NCI-H524 treated with DMSO at 0.1 percent for 48 hours (cell line): ENCODE data around the gene MSANTD2.

Experiments used
- DNase-seq: peaks from one replicate; lab custom pipeline; 2025; lab: John Stamatoyannopoulos, UW

MSANTD2 gene

GRCh38 chr11:124800226-124800929 lies at the start of gene MSANTD2:
Gene MSANTD2 (minus strand): TSS chr11:124800406. CDS start chr11:124800380, 26 bp downstream.
- peak; percentile 70 for DNase-seq

DNA sequence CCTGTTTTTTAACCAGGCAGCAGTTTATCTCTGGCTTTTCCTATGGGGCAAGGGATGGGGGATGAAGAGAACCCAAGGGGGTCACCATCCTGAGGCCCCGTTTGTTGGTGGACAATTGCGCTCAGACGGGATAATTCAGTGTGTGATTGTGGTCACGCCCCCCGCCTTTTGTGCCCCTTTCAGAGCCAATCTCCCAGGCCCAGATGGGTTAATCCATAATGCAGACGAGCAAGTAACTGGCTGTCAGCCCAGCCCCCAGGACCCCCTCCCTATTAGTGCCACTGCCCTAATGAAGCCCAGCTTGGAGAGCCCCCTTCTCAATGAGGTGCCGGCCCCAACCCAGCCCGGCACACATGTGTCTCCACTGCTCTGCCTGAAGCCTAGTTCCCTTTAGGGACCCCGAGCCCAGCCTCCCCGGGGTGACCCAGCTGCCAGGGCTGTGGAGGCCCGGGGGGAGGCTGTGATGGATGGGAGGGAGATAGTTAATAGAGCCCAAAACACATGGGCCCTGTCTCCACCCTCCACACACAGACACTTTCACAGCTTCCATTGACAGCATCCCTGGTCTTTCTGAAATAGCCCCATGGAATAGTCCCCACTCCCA lies 46.0 kb upstream of the MSANTD2 start:
- DNase-seq = no peak

DNA sequence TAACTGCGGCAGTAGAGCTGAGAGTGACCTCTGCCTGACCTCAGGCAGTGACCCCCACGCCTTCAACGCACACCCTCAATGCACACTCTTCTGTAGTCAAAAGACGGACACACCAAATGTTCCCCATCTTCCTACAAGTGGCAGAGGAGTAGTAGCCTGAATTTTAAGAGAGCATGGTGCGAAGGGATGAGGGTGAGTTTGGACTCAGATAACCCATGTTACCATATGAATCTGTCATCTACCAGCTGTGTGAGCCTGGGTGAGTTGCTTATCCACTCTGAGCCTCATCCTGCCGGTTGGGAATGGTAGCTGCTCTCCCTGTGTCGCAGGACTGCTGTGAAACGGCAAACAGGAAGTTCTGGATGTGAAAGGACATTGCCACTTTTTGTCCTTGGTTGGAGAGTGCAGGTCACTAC lies 44.5 kb upstream of the MSANTD2 start:
- no peak for DNase-seq

- no peak for DNase-seq
Observed at GRCh38 chr11:124843616-124843910, 43.4 kb upstream of the MSANTD2 start.

- DNase-seq = no peak
Observed at GRCh38 chr11:124842305-124842704, 42.1 kb upstream of the MSANTD2 start.

DNA sequence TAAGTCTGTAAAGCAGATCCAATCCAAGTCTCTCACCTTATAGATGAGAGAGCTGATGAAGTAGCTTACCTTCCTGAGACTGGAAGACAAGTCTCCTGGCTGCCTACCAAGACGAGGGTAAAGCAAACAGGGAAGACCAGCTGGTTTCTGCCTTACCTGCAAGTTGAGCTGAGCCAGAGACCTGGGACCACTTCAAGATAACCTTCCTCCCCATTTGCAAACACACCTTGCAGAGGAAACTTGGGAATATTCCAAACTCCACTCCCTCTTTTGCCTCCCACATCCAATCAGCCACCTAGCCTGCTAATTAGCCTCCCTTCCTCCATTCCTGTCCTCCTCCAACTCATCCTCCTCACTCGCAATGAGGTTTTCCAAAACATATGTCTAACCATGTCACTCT lies 41.6 kb upstream of the MSANTD2 start:
- no peak for DNase-seq

GRCh38 chr11:124841201-124841600 lies 41.0 kb upstream of the MSANTD2 start:
- no peak for DNase-seq

DNA sequence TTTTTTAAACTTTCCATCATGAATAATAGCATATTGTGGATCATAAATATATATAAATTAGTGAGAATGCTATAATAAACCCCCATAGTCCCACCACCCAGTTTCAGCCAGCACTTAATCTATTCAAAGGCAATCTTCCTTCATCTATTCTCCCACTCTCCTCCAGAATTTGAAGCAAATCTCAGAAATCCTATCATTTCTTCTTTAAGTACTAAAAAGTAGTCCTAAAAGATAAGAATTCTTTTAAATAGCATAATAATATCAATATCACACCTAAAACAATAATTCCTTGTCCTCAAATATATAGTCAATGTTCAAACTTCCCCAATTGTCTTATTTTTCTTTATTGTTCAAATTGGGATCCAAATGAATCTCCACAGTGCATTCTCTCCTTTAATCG lies 40.5 kb upstream of the MSANTD2 start:
- no peak for DNase-seq

DNA sequence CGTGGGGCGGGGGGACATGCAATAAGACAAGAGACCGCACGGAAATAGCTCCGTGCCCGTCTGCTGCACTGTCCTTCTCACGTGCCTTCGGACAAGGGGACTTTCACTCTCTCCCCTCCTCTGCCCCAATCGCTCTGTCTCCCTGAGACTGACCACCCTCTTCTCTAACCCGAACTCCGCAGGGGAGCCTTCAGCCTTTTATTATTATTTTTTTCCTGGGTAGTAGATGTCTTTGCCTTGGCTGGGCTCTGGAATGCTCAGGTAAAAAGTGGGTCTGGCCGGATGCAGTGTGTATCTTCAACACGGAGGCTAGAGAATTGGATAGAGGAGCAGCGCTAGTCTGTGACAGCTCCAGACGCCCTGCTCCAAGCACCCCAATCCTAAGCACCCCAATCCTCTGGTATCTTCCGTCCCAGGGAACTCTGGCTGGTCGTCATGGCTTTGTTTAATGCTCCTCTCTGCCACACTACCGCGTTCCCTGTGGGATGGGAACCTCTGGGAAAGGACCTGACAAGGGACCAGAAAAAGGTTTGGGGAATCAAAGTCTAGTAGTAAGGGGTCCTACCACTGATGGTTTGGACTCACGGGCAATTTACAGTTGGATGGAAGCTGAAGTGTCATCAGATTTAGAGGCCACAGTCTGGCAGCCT lies 39.9 kb upstream of the MSANTD2 start:
- no peak for DNase-seq

GRCh38 chr11:124839128-124839971 lies 39.1 kb upstream of the MSANTD2 start:
- DNase-seq = peak; percentile 18

- no peak for DNase-seq
Observed at GRCh38 chr11:124838805-124839127, 38.6 kb upstream of the MSANTD2 start.

DNA sequence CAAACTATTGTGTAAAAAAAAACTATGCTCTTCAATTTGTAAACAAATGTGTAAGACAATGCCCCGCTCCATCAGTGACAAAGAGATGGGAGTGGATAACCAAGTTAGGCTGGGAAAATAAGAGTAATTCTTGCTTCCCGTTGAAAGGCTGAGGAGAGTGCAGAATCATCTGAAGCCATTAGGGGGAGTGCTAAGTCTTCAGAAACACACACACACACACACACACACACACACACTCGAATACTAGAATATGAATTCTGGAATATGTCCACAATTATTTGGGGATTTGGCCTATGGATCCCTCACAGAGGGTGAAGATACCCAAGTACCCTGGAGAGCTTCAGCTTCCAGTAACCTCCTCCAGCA lies 37.3 kb upstream of the MSANTD2 start:
- DNase-seq = peak; percentile 29

DNA sequence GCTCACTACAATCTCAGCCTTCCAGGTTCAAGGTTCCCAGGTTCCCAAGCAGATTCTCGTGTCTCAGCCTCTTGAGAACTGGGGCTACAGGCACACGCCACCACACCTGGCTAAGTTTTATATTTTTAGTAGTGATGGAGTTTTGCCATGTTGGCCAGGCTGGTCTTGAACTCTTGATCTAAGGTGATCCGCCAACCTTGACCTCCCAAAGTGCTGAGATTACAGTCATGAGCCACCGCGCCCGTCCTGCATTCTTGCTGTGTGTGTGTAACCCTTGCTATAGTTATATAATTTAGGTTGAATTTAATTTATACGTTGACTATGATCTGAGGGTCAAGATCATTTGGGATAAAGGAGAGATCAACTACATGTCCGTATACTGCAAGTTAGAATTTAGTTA lies 35.7 kb upstream of the MSANTD2 start:
- DNase-seq = no peak

DNA sequence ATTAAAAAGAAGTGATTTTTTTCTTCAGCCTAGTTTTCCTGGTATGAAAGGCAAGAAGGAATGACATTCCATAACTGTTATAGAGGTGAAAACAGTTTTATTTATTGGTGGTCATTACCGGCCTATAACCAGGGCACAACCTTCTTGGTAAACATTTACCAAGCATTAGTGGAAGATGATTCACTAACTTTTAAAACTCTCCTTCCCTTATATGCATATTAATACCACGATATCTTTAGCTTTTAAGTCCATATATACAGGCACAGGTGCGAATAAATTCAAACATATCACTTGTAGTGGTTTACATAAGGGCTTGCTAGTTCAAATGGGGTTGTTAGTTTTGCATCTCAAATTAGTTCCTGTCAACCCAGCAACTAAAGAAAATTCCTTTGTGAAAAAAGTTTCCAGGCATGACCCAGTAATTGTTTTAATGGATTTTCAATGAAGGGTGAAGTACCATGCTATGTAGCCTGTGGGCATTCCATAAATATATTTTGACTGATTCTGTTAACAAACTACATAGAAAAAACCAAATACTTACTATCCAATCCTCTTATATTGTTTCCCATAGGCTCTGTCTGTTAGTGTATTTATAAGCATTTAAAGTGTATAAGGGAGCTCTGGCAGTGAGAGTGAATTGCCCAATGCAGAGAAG lies 34.4 kb upstream of the MSANTD2 start:
- no peak for DNase-seq

- no peak for DNase-seq
Observed at GRCh38 chr11:124832571-124832970, 32.4 kb upstream of the MSANTD2 start.

GRCh38 chr11:124831897-124832296 lies 31.7 kb upstream of the MSANTD2 start:
- no peak for DNase-seq

GRCh38 chr11:124830749-124831148 lies 30.5 kb upstream of the MSANTD2 start:
- DNase-seq = no peak

GRCh38 chr11:124829986-124830385 lies 29.8 kb upstream of the MSANTD2 start:
- DNase-seq = no peak

DNA sequence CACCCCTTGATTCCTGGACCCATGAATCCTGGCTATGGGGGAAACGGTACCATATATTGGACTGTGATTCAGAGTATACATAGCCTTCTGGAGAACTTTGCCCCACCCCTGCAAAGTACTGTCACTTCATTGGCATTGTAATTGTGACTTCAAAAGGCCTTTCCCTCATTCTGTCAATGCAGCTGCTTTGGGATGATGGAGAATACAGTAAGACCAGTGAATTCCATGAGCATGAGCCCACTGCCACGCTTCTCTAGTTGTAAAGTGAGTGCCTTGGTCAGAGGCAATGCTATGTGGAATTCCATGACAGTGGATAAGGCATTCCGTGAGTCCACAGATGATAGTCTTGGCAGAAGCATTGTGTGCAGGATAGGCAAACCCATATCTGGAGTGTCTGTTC lies 25.7 kb upstream of the MSANTD2 start:
- DNase-seq = no peak

- DNase-seq = no peak
Observed at GRCh38 chr11:124823512-124824376, 23.5 kb upstream of the MSANTD2 start.

GRCh38 chr11:124821995-124822730 lies 22.0 kb upstream of the MSANTD2 start:
- no peak for DNase-seq
